Tibial nerve (tissue), 3 donors: ENCODE results near the gene SOX18.

Source experiments
- CTCF ChIP-seq, 5 experiments: fragments of 200-600 bp in 3 of 5; fragments of 450-650 bp in 2 of 5; sonication (generic) in 3 of 5; IDR thresholded peaks; one replicate each; pipeline ENCODE4 v1.5.1; 2016 to 2019; ENCODE audit warnings: antibody characterized with exemption in 5 of 5, mild to moderate bottlenecking in 3 of 5, moderate library complexity in 2 of 5
- POLR2A ChIP-seq, 2 donors: fragments of 450-650 bp; IDR thresholded peaks; one replicate each; pipeline ENCODE4 v1.6.1; 2017; ENCODE audit warnings: antibody characterized with exemption in 2 of 2, mild to moderate bottlenecking in 2 of 2, moderate library complexity in 2 of 2

DNA sequence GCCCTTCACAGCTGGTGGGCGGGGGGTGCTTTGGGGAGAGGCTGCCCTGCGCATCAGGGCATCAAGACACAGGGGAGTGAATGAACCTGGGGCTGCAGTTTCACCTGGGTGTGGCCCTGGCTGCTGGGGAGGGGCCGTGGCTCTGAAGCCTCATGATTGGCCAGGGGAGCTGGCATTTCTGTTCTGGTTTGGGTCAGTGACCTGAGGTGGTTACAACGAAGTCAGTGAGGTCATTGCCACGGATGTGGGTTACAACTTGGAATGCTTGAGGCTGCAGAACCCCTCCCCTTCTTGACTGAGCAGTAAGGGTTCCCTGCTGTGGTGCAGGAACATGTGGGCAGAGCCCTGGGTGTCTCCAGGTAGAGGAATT is 16.5 kb upstream of the SOX18 start:
- TF ChIP-seq POLR2A (IDR thresholded peaks at IDR 0.05) (no peak), CTCF (IDR thresholded peaks at IDR 0.05) (no peak)
